GM12891 (cell line): ENCODE measurements around the gene FBXL15.

ENCODE experiments used
- POLR2A ChIP-seq: IDR thresholded peaks from 2 replicates; pipeline ENCODE4 v1.6.1; 2011; ENCODE audit warnings: low read depth, low read length, control low read depth
- POLR2AphosphoS5 ChIP-seq: IDR thresholded peaks from 2 replicates; pipeline ENCODE4 v1.6.1; 2011; ENCODE audit warnings: low read depth, low read length, control low read depth

DNA sequence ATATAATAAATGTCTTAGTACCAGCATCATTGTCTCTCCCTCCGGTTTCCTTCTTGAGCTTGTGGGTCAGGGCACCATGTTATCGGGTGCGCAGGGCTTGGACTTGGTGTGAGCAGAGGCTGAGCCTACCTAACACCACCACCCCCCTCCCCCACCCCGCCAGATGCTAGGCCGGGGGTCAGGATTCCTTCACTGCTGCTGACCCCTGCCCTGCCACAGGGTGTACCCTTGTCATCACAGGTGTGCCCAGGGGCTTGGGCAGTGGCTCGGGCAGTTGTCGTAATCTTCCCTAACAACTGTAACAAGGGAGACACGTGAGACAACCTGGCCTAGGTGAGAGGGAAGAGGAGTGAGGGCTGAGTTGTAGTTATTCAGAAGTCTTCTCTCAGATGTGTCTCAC, 37.8 kb upstream of the FBXL15 start:
- TF ChIP-seq POLR2A (no peak), POLR2AphosphoS5 (no peak)
